GM18870 (cell line): Measurements from ENCODE around the gene CCDC87.
"Not testable (repeated sequence)": the region's sequence is repeated elsewhere in the genome, so short reads cannot be mapped to it uniquely, and the experiment has no call there.

Source experiments
- ATAC-seq: cut with Tn5 transposase; IDR thresholded peaks from one replicate; pipeline ENCODE4 v1.9.1; 2021; ENCODE audit warnings: moderate library complexity; ENCODE audit not compliant: unreplicated experiment

The CCDC87 gene

DNA sequence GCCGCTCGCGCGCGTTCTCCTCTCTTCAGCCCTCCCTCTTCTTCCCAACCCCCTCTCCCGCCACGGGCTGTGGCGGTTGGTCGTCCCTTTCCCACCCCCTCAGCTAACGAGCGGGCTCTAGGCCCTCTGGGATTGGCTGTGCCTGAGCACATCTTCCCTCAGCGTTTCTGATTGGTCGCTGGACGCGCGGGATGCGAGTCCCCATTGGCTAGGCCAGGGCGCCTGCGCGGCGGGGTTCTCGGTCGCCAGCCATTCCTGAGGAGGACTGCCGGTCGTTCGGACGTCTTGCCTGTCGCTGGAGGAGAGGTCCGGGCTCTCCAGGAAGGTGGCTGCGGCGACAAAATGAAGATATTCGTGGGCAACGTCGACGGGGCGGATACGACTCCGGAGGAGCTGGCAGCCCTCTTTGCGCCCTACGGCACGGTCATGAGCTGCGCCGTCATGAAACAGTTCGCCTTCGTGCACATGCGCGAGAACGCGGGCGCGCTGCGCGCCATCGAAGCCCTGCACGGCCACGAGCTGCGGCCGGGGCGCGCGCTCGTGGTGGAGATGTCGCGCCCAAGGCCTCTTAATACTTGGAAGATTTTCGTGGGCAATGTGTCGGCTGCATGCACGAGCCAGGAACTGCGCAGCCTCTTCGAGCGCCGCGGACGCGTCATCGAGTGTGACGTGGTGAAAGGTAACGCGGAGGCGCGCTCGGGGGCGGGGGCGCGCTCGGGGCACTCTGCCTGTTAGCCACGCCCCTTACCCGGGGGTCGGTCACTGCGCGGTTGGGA is 23.7 kb upstream of the CCDC87 start, which contains the start of gene RBM14:
Gene RBM14 (plus strand): TSS at position 252 of the 776 bp plus-strand sequence. CDS start 91 bp downstream, at position 343.
- peak; percentile 85 for ATAC-seq

DNA sequence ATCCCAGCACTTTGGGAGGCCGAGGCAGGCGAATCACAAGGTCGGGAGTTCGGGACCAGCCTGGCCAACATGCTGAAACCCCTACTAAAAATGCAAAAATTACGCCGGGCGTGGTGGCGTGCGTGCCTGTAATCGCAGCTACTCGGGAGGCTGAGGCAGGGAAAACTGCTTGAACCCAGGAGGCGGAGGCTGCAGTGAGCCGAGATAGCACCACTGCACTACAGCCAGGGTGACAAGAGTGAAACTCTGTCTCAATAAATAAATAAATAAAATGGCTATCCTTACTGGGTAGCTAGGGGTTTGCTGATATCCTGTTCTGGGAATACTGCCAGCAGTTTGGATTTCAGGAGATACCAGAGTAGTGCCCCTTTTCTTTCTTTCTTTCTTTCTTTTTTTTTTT is 21.2 kb upstream of the CCDC87 start:
- no peak for ATAC-seq

DNA sequence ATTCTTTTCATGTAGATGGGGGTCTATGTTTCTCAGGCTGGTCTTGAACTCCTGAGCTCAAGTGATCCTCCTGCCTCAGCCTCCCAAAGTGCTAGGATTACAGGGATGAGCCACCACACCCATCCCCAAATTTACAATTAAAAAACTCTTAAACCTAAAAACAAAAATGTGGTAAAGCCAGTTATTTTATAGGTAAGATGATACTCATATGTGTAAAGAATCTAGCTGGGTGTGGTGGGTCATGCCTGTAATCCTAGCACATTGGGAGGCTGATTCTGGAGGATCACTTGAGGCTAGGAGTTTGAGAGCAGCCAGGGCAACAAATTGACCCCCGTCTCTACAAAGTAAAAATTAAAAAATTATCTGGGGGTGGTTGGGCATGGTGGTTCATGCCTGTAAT is 19.6 kb upstream of the CCDC87 start:
- no peak for ATAC-seq

DNA sequence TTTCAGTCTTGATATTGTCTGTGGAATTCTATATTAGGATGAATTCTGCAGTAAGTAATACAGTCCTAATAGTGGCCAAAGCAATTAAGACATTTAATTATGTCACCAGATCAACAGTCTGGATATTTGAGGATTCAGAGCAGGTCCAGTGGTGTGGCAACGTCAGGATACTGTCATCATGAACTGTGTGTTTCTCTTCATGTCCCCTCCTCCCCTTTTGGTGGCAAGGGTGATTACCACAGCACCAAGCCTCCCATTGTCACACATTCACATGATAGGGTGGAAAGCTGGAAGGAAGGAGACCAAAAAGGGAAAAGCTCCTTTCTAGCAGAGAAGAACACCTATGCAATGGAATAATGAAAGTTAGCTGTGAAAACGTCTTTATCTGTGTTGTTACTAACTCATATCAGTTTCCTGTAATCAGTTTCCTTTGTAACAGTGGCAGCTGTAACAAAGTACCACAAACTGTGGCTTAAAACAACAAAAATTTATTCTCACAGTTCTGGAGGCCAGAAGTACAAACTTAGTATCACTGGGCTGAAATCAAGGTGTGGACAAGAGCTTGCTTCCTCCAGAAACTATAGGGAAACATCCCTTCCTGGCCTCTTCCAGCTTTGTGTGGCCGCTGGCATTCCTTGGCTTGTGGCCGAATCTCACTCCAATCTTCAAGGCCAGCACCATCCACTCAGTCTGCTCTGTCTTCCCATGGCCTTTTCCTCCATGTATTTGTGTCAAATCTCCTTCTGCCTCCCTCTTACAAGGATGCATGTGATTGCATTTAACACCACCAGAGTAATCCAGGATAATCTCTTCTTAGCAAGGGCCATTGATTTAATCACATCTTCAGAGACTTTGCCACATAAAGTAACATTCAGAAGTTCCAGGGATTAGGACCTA is 17.1 kb upstream of the CCDC87 start:
- no peak for ATAC-seq

DNA sequence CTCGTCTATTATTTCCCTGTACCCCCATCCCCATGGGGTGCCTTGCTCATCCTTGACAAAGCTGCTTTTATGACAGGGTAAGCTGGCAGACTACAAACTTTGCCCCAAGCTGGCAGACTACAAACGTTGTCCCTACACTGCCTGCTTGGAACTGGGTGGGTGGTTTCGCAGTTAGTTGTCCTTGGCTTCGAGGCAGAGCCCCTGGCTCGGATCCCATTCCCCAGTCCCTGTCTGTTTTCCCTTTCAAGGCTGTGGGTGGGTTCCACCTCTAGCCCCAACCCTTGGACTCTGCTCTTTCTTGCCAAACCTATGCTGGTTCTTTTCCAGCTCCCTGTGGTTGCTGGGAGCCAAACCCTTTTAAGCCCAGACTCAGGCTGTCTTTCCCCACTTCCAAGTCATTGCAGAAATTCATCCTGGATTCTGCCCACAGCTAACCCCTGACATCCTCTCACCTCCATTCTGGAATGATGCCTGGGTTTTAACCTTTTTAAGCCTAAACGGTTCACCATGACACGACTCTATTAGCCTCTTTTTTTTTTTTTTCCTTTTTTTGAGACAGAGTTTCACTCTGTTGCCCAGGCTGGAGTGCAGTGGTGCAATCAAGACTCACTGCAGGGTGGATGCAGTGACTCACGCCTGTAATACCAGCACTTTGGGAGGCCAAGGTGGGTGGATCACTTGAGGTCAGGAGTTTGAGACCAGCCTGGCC is 14.4 kb upstream of the CCDC87 start:
- ATAC-seq = no peak

DNA sequence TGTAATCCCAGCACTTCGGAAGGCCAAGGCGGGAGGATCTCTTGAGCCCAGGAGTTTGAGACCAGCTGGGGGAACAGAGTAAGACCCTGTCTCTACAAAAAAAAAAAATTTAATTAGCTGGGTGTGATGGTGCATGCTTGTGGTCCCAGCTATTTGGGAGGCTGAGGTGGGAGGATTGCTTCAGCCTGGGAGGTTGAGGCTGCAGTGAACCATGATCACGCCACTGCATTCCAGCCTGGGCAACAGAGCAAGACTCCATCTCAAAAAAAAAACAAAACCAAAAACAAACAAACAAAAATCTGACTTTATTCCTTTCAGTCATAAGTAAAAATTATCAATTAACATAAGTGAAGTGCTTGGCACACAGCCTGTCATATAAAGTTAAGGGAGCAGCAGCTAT is 13.7 kb upstream of the CCDC87 start:
- ATAC-seq = not testable (repeated sequence)

DNA sequence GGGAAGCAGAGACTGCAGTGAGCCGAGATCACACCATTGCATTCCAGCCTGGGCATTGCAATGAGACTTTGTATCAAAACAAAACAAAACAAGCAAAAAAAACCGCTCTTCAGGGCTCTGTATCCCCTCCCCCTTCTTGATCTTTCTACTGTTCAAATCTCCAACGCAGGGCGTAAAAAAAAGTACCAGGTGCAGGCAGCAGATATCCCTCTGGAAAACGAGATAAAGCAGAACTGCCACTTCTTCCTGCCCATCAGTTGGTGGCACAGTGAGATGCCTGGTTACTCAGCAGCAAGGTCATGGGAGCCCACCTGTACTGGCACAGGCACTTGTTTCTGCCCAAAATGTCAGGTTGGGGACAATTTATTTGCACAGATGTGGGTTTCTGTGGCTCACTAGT is 11.3 kb upstream of the CCDC87 start:
- no peak for ATAC-seq

DNA sequence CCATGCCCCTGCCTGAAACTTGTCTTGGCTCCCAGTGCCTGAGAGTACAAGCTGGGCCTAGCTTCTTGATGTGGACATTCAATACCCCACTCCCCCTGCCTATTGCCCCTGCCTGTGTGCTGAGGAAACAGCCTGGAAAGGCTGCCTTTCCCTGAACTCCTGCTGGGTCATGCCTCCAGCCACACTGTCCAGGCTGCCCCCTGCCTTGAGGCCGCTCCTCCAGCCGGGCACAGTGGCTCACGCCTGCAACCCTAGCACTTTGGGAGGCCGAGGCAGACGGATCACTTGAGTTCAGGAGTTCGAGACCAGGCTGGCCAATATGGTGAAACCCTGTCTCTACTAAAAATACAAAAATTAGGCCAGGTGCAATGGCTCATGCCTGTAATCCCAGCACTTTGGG is 10.2 kb upstream of the CCDC87 start:
- no peak for ATAC-seq

DNA sequence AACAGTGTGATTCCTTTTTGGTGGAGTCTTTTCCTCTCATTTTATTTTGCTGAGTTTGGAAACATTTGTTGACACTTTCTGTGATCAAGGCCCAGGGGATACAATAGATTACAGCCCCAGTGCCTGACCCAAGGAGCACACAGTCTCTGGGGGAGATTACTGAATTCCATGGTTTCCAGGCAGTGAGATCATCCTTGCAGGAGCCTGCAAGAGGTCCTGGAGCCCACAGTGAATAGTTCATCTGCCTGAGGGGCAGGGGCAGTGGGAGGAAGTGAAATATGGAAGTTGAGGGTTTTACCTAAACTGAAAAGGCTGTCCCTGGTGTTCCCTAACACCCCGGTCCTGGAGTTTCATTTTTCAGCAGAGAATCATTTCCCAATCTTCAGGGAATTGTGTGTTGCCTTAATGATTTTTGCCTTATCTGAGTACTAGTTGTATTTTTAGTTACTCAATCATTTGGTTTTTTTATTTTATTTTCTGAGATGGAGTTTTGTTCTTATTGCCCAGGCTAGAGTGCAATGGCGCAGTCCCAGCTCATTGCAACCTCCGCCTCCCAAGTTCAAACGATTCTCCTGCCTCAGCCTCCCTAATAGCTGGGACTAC is 7.9 kb upstream of the CCDC87 start:
- ATAC-seq = no peak

DNA sequence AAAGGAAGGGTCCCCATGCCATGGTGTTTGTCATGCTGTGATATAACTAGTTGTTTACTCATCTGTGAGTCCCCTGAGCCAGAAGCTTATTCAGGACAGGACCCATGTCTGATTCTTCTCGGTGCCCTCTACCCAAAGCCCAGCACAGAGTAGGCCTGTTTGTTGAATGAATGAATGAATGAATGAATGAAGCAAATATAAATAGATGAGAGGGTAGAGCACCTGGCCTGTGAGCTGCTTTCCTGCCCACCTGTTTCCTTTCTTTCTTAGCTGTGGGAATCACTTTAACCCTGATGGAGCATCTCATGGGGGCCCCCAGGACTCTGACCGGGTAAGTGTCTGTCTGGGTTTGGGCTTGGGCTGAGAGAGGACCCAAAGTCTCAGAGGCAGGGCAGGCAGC is 7.4 kb upstream of the CCDC87 start:
- no peak for ATAC-seq

DNA sequence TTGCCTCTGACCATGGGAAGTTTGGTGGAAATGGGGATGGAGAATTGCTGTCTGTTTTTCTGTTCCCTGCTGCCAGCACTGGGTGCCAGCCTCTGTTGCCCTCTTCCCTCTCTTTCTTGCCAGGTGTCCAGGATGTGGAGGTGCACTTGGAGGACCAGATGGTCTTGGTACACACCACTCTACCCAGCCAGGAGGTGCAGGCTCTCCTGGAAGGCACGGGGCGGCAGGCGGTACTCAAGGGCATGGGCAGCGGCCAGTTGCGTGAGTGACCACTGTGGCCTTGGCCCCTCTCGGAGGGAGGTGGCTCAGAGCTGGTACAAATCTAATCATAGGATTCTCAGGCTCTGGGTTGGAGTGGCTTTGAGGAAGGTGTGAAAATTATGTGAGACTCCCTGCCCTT is 6.1 kb upstream of the CCDC87 start:
- no peak for ATAC-seq

DNA sequence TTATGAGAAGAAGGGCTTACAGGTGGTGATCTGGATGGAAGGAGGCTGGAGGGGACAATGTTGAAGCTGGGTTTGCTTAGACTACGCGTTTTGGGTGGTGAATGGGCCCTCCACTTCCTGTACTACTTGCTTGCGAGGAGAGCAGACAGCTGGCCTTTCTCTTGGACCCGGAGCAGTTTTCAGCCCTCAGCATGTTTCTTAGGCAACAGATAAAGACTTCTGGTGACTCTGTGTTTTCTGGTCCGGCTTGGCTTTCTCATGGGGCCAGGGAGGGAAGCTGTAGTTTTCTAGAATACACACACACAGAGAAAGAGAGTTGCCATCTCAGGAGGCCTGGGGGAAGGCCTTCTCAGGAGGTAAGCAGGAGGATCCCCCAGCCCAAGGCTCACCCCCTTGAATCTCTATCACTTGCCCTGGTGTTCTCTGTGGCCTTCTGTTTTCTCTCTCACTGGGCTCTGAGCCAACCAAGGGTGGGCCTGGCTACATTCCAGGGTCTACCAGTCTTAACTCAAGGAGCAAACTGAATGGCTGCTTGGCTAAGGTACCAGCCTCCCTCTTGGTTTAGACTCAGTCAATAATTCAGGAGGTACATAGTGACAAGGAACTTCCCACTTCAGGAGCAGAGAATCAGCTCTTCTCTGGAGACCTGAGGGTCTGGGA is 2.5 kb upstream of the CCDC87 start:
- ATAC-seq = no peak

DNA sequence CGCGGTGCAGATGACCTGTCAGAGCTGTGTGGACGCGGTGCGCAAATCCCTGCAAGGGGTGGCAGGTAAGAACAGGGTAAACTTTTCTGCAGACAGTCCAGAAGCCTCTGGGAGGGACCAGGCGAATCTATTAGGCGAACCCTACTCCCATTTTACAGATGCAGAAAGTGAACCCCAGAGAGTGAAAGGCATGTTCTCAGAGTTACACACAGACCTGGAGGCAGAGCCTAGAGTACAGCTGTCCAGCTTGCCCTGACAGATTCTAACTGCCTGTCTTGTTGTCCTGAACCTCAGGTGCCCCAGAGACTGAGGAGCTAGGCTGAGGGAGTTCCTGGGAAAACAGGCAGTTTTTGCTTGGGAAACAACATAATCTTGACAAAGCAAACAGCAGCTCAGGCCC is 787 bp upstream of the CCDC87 start:
- no peak for ATAC-seq

DNA sequence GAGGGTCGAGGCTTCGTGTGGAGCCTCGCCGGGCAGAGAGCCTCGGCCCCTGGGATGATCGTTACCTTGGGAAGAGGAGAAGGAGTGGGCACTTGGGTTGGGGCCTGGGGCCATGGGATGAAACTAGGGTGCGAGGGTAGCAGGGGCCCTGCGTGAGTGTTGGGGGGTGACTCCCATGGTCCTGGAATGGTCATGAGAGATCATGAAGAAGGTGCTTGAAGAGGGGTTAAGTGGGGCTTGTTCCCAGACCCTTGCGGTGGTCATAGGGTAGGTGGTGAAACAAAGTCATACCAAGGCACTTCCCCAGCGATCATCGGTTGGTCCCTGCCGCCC is 406 bp upstream of the CCDC87 start:
- ATAC-seq = no peak

DNA sequence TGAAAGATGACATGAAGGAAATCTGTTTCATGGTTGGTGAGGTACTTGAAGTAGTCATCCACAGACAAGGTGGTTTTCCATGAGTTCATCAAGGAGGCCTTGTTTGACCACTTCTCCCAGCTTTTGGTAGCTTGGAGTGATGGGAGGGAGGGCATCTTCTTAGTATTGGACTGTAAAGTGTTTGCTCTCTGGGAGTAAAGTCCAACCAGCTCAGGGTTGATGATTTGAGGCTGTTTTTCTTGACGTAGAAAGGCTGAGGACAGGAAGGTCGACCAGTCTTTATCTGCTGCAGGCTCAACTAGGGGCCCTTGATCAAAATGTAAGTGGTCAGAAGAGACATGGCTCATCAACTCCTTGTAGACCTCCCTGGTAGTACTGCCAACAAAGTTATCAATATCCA is 1.7 kb downstream of the CCDC87 start:
- no peak for ATAC-seq

DNA sequence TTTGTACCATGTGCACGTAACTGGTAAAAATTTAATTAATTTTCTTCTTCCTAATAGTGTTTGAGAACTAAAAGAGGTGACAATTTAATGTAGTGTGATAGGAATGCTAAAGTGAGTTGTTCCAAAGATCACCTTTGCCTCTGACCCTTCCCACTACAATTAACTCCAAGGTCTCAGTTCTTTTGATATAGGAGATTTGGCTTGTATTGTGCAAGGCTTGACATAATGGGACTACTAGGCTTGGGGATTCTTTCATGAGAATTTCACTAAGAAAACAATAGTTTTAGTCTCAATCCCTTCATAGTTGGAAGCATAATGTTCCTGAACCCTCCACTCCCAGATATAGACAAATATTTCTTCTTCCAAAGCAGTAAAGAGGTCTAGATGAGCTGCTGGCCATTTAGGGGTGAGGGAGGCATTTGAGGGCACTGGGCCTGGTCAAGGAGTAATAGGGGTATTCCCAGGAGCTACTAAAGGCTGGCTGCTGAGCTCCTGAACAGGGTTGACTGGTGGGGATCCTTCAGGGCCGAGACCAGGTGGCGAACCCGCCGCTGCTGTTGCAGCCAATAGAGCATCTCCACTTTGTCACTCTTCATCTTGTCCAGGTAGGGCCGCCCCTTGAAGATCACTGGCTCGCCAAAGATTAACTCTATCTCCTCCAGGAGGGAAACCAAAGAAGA is 2.7 kb downstream of the CCDC87 start:
- no peak for ATAC-seq

DNA sequence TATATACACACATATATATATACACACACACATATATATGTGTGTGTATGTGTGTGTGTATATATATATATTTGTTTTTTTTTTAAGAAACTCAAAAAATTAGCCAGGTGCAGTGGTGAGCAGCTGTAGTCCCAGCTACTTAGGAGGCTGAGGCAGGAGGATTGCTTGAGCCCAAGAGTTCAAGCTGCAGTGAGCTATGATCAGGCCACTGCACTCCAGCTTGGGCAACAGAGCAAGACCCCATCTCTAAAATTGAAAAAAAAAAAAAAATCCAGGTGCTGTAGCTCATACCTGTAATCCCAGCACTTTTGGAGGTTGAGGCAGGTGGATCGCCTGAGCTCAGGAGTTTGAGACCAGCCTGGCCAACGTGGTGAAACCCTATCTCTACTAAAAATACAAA is 3.5 kb downstream of the CCDC87 start:
- ATAC-seq = not testable (repeated sequence)

DNA sequence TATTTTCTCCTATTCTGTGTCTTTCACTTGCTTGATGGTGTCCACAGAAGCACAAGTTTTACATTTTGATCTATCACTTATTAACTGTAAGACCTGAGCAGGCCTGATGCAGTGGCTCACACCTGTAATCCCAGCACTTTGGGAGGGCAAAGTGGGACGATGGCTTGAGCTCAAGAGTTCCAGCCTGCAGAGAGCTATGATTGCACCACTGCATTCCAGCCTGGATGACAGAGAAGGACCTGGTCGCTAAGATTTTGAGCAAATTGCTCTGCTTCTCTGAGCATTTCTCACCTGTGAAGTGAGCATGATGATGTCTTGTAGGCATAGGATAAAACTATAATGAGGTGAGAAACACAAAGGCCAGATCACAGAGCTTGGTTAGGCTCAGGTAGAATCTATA is 6.7 kb downstream of the CCDC87 start:
- no peak for ATAC-seq

DNA sequence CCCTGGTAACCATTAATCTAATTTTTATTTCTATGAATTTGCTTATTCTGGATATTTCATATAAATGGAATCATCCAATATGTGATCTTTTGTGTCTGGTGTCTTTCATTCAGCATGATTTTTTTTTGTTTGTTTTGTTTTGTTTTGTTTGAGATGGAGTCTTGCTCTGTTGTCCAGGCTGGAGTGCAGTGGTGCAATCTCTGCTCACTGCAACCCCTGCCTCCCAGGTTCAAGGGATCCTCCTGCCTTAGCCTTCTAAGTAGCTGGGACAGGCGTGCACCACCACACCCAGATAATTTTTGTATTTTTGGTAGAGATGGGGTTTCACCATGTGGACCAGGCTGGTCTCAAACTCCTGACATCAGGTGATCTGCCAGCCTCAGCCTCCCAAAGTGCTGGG is 7.4 kb downstream of the CCDC87 start:
- ATAC-seq = not testable (repeated sequence)

DNA sequence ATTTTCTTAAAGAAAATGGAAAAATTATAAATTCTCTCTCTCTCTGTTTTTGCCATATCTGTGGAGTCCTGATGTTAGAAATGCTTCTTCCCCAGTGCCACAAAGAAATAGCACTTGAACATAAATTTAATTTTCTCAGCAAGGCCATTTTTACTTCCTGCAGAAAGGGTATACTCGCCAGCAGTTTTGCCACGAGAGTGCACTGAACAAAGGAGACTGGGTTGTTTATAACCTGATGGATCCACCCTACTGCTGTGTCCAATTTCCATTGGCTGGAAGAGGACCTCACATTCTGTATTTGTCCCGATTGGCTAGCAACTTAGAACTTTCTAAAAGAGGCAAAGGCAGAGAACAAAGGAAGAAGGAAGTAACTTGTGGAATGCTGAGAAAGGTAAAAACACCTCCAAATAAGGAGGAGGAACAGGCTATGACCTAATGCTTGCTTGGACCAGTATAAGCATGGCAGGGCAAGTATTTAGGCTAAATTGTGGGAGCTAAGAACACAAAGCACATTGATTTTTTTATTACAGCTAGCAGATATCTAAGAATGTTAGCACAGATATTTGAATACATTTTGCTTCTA is 10.2 kb downstream of the CCDC87 start:
- ATAC-seq = not testable (repeated sequence)
